SH-SY5Y (cell line): ENCODE data around the gene LRP8.

Source experiments
- GATA2 ChIP-seq: IDR thresholded peaks from 2 replicates; pipeline ENCODE4 v1.6.1; 2011; ENCODE audit warnings: mild to moderate bottlenecking, low read depth, low read length
- GATA3 ChIP-seq: IDR thresholded peaks from 2 replicates; pipeline ENCODE4 v1.6.1; 2011; ENCODE audit warnings: low read depth, mild to moderate bottlenecking, low read length, moderate library complexity

GRCh38 chr1:53258216-53258615, 69.7 kb downstream of the LRP8 start:
- TF ChIP-seq GATA3 (no peak), GATA2 (no peak)
